ENCODE data around the gene IL11. TPM values are rescaled to one million over a fixed set of nuclear protein-coding genes. Genes with fewer than 3 reads are reported as not detected.
"Not testable (repeated sequence)": the region's sequence is repeated elsewhere in the genome, so short reads cannot be mapped to it uniquely, and the experiment has no call there.

IL11 gene
- total and polyA plus RNA-seq, 2 of the 13 experiments (the other 11 are each of a cell fraction or from before 2014, with no cell fraction given) = 2.5 to 2.9 TPM

DNA sequence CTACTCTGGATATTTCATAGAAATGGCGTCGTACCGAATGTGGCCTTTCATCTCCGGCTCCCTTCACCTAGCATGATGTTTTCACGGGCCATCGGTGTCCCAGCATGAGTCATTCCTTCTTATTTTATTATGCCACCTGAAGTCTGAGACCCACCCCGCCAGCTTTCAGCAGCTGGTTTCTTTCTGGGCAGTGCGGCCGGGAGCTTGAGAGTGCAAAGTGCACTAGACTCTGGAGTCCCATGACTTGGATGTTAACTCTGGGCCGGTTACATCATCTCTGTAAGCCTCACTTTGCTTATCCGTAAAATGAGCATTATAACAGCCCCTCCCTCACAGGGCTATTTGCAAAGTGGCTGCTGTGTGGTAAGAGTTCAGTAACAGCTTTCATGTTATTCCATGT, 36.4 kb downstream of the IL11 start (continued):
- TF ChIP-seq, protein P1, sequence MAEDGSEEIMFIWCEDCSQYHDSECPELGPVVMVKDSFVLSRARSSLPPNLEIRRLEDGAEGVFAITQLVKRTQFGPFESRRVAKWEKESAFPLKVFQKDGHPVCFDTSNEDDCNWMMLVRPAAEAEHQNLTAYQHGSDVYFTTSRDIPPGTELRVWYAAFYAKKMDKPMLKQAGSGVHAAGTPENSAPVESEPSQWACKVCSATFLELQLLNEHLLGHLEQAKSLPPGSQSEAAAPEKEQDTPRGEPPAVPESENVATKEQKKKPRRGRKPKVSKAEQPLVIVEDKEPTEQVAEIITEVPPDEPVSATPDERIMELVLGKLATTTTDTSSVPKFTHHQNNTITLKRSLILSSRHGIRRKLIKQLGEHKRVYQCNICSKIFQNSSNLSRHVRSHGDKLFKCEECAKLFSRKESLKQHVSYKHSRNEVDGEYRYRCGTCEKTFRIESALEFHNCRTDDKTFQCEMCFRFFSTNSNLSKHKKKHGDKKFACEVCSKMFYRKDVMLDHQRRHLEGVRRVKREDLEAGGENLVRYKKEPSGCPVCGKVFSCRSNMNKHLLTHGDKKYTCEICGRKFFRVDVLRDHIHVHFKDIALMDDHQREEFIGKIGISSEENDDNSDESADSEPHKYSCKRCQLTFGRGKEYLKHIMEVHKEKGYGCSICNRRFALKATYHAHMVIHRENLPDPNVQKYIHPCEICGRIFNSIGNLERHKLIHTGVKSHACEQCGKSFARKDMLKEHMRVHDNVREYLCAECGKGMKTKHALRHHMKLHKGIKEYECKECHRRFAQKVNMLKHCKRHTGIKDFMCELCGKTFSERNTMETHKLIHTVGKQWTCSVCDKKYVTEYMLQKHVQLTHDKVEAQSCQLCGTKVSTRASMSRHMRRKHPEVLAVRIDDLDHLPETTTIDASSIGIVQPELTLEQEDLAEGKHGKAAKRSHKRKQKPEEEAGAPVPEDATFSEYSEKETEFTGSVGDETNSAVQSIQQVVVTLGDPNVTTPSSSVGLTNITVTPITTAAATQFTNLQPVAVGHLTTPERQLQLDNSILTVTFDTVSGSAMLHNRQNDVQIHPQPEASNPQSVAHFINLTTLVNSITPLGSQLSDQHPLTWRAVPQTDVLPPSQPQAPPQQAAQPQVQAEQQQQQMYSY (CRISPR knock-in tag; IDR thresholded peaks at IDR 0.05) = no peak
- TF ChIP-seq DRAP1 (CRISPR knock-in tag; IDR thresholded peaks at IDR 0.05) = peak; percentile 20; the same call in 1 of the 2 replicates
- no peak for TF ChIP-seq ZNF569 (CRISPR knock-in tag; IDR thresholded peaks at IDR 0.05; ENCODE audit: borderline replicate concordance)
- no peak for TF ChIP-seq ZNF761 (CRISPR knock-in tag; conservative IDR thresholded peaks at IDR 0.05)
- TF ChIP-seq ZNF614 (CRISPR knock-in tag; IDR thresholded peaks at IDR 0.05; ENCODE audit: borderline replicate concordance) = 0 out of 2 replicates have a peak, but pooled peaks have one; percentile 39
- 0 out of 2 replicates have a peak, but pooled peaks have one; percentile 26 for TF ChIP-seq SIX4 (CRISPR knock-in tag; IDR thresholded peaks at IDR 0.05)
- TF ChIP-seq, protein P2, sequence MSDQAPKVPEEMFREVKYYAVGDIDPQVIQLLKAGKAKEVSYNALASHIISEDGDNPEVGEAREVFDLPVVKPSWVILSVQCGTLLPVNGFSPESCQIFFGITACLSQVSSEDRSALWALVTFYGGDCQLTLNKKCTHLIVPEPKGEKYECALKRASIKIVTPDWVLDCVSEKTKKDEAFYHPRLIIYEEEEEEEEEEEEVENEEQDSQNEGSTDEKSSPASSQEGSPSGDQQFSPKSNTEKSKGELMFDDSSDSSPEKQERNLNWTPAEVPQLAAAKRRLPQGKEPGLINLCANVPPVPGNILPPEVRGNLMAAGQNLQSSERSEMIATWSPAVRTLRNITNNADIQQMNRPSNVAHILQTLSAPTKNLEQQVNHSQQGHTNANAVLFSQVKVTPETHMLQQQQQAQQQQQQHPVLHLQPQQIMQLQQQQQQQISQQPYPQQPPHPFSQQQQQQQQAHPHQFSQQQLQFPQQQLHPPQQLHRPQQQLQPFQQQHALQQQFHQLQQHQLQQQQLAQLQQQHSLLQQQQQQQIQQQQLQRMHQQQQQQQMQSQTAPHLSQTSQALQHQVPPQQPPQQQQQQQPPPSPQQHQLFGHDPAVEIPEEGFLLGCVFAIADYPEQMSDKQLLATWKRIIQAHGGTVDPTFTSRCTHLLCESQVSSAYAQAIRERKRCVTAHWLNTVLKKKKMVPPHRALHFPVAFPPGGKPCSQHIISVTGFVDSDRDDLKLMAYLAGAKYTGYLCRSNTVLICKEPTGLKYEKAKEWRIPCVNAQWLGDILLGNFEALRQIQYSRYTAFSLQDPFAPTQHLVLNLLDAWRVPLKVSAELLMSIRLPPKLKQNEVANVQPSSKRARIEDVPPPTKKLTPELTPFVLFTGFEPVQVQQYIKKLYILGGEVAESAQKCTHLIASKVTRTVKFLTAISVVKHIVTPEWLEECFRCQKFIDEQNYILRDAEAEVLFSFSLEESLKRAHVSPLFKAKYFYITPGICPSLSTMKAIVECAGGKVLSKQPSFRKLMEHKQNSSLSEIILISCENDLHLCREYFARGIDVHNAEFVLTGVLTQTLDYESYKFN (CRISPR knock-in tag; conservative IDR thresholded peaks at IDR 0.05) = peak; percentile 84
- TF ChIP-seq ELF3 (CRISPR knock-in tag; IDR thresholded peaks at IDR 0.05) = peak; percentile 67
- peak; percentile 69 for TF ChIP-seq HDAC1 (CRISPR knock-in tag; IDR thresholded peaks at IDR 0.05)
- TF ChIP-seq MEF2D (CRISPR knock-in tag; IDR thresholded peaks at IDR 0.05) = peak; percentile 53; the same call in 1 of the 2 replicates
- TF ChIP-seq TAF1 (CRISPR knock-in tag; IDR thresholded peaks at IDR 0.05) = 0 out of 2 replicates have a peak, but pooled peaks have one; percentile 33
- no peak for TF ChIP-seq BATF2 (CRISPR knock-in tag; IDR thresholded peaks at IDR 0.05)
- TF ChIP-seq, protein P3, sequence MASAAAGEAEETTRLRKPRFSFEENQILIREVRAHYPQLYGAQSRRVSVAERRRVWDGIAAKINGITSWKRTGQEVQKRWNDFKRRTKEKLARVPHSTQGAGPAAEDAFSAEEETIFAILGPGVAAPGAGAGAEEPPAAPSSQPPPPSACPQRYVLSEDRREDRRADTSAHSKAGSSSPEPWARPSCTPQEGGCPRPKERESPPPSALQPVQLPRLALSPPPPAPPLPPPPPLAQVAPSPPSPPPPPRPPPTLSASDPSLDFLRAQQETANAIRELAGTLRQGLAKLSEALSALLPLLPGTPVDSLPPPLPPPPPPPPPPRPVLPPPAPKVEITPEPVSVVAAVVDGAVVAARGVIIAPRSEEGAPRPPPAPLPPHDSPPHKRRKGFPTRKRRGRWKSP (CRISPR knock-in tag; IDR thresholded peaks at IDR 0.05) = peak; percentile 72; the same call in 1 of the 2 replicates

GRCh38 chr19:55329791-55330190, 40.5 kb downstream of the IL11 start:
- H3K9ac ChIP-seq (ENCODE audit: insufficient read depth, low read depth, low read length); H3K27me3 ChIP-seq (ENCODE audit: control insufficient read depth in 1 of 2, insufficient read depth in 2 of 2, low read length in 2 of 2); H4K20me1 ChIP-seq (ENCODE audit: insufficient read depth, low read length); H2AFZ ChIP-seq (ENCODE audit: low read length); BruUV-seq (replicated peaks); H3K9me3 ChIP-seq (ENCODE audit: low read length); in situ Hi-C loops (cut with HindIII; ENCODE audit: extremely low pct_ligation_motif_present, low pct_unique_long_range_greater_than_20kb); H3K36me3 ChIP-seq (replicated peaks in 1 of 2; ENCODE audit: control insufficient read depth in 1 of 2, insufficient read depth in 2 of 2, low read length in 2 of 2); H3K79me2 ChIP-seq (ENCODE audit: insufficient read depth, low read length); H3K27ac ChIP-seq (ENCODE audit: extremely low read length, insufficient read depth, low read length); ATAC-seq; DNase-seq (ENCODE audit: low spot score); H3K4me2 ChIP-seq (ENCODE audit: low read depth, low read length); CTCF ChIA-PET (ENCODE audit: low intra/inter-chr PET ratio, low total read pairs); H3K4me3 ChIP-seq (replicated peaks in 1 of 3; ENCODE audit: insufficient read depth in 1 of 3, low read depth in 2 of 3, low read length in 3 of 3); FAIRE-seq: not testable (repeated sequence)
- peaks cover 47% of the 10 kb centered on the region for H3K4me1 ChIP-seq (ENCODE audit: insufficient read depth, low read length)
- 86% methylated on average over 6 of the region's 6 CpGs for WGBS (ENCODE audit: low lambda C conversion rate)
- POLR2A ChIA-PET = interaction anchor here (1.4 kb wide), 1 partner anchor 9 kb away, joined by 4 read pairs; no protein-coding TSS in a partner anchor
- intact Hi-C loops (cut with micrococcal nuclease; ENCODE audit: unreplicated experiment) = loop anchor here (5.0 kb wide), 1 partner anchor 58 kb away; the partner anchor contains the start of gene RPL28
